Activated CD8-positive, alpha-beta memory T cell treated with anti-CD3 and anti-CD28 coated beads for 1 hour (primary cell): ENCODE data around the gene ZBTB18.
"Not testable (repeated sequence)": the region's sequence is repeated elsewhere in the genome, so short reads cannot be mapped to it uniquely, and the experiment has no call there.

Experiments
- DNase-seq, 2 donors: peaks; one replicate each; pipeline ENCODE4 v3.0.0-alpha.2; 2020; ENCODE audit warnings: low read depth in 1 of 2; ENCODE audit errors: extremely low read depth in 1 of 2

Gene ZBTB18

DNA sequence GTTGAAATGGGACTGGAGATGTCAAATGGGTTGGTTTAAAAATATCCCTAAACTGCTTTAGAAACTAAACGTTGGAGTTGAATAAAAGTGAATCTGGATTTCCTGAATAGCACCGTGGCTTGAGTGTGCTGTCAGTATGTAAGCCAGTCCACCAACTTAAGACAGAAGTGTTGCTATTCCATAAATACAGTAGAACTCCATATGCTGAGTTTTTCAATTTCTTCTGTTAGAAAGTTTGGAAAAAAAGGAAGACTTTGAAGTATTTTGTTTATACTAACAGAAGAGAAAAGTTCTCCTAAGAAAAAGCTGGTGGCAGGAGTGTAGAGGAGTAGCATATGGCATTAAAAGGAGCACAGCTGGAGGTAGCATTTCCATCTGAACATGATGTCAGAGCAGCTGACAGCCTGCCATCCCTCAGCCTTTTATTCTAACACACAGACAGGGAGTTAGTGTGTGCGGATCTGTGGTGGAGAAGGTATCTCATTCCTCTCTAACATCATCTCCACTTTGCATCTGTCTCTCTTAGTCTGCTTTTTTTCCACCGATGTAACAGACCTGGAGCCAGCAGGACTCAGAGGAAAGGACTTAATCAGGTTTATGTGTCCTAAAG, at the start of gene ZBTB18:
Gene ZBTB18 (plus strand): TSS at position 449 of the 610 bp plus-strand sequence. CDS start 149 bp downstream, at position 598.
- DNase-seq: no peak

GRCh38 chr1:244002721-244003120, 48.4 kb upstream of the ZBTB18 start:
- DNase-seq: no peak

DNA sequence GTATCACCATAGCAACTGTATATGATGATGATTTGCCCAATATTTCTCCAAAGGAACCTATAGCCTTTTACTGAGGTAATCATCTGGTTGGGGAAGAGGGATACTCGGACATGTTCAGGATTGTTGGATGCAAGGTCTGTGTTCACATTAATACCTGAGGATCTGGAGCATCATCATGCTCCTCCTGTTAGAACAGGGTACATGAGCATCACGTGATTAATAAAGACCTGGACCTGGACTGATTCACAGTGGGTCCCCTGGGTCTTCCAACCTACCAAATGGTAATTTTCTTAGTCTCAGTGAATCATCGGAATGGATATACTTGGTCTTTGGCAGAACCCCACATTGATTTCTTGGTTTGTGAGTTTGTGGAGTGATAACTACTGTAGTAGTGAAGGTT, 45.6 kb upstream of the ZBTB18 start:
- DNase-seq: no peak

- no peak for DNase-seq
Observed at GRCh38 chr1:244006381-244006901, 44.6 kb upstream of the ZBTB18 start.

DNA sequence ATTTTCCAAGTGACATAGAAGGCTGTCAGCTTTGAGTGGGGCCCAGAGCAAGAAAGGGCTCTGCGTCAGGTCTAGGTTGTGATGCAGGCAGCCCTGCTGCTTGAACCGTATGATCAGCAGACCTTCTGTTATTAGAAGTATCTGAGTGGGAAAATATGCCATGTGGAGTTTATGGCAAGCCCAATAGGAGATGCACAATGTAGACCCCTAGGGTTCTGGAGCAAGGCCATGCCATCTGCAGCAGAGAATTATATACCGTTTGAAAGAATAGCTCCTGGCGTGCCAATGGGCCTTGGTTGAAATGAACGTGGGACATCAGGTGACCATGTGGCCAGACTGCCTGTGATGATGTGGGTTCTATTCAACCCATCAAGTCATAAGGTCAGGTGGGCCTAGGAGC, 44.1 kb upstream of the ZBTB18 start:
- DNase-seq: no peak

DNA sequence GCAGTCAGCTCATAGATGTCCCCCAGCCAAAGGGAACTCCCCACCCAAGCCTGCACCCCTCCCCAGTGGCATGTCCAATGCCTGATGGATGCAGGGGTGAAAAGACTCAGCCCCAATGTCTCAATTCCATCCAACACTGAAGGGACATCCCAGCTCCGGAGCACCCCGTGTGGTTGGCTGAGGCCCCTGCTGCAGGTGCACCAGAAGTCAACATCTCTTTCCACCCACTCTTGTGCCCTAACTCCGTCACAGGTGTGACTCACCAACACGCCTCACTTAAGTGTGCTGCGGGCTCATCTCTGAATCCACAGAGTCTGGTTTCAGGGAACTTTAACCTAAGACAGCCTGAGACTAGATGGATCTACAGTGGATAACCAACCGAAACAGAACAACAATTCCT, 40.9 kb upstream of the ZBTB18 start:
- DNase-seq: peak in 1 of 2 donors; percentile 5

DNA sequence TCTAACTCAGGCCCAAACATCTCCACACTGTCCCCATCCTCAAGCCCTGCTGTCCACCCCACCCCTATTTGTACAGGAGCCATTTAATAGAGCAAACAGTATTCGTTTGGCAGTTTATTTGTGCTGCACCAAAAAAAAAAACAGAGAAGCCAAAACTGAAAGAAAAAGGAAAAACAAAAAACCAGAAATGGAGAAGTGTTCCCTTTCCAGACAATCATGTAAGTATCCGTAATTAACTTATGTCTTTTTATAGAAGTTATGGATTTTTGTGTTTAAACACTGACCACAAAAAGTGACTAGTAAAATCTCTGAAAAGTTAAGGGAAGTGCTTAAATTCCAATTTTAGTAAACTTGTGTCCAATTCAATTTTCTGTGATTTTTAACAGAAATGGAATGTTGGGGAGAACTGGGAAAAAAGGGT, 40.4 kb upstream of the ZBTB18 start:
- DNase-seq: no peak

DNA sequence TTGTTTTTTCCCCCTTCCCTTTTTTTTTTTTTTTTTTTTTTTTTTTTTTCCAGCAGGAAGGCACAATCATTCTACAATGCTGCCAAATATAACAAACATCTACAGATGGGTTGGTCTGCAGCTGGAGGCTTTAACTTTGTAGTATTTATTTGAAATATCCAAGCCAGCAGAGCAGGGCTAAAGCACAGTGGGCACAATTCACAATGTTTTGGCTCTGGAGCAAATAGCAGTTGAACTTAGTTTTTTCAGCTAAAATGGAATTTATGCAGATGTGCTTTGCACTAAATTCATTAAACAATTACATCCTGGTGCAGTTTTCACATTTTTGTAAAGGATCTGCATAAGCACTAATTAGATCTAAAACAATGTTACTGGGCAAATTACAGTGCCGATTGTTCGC, 39.8 kb upstream of the ZBTB18 start:
- DNase-seq: no peak

GRCh38 chr1:244011786-244012185, 39.3 kb upstream of the ZBTB18 start:
- no peak for DNase-seq

- no peak for DNase-seq
Observed at GRCh38 chr1:244012202-244012601, 38.9 kb upstream of the ZBTB18 start.

GRCh38 chr1:244013100-244013499, 38.0 kb upstream of the ZBTB18 start:
- DNase-seq: no peak

GRCh38 chr1:244014862-244015261, 36.2 kb upstream of the ZBTB18 start:
- DNase-seq: not testable (repeated sequence)

GRCh38 chr1:244019982-244020485, 31.0 kb upstream of the ZBTB18 start:
- DNase-seq: no peak

DNA sequence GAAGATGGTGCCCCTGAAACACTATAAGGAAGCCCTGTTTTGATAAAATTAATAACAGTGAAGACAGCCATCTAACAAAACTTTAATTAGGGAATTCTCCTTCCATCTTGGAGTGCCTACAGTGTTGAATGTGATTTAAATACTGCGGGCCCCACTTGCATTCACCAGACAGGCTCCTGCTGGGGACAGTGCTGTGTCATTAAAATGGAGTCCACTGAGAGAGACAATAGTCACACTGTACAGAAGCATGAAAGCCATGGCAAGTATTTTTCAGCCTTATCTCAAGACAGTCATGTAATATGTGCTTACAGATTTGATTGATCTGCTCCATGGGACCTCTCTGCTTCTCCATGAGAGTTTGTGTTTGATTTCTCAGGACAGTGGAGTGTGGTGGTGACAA, 29.7 kb upstream of the ZBTB18 start:
- DNase-seq: no peak

- DNase-seq: no peak
Observed at GRCh38 chr1:244022311-244022710, 28.8 kb upstream of the ZBTB18 start.

DNA sequence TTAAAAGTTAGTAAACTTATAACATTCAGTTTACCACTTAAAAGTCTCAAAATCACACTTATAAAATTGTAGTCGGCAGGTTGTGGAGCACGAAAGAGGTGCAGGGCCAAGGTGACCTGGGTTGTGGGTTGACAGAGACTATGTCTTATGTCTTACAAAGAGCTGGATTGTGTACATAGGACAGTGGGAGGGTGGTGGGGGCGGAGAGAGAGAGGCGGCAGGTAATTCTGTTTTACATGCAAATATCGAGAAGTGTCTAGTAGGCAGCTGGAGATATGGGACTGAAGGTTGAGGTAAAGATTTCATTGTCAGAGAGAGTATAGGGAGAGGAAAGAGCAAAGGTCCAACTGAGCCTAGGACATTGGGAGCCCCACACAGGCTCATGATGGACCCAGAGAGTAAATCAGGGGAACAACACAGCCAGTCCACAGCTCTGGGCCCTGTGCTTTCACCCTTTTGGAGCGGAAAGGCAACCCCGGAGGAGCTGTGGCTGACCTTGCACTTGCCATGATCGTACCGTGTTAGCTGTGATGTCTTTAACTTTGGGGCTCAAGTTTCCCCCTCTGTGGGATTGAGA, 28.1 kb upstream of the ZBTB18 start:
- no peak for DNase-seq

DNA sequence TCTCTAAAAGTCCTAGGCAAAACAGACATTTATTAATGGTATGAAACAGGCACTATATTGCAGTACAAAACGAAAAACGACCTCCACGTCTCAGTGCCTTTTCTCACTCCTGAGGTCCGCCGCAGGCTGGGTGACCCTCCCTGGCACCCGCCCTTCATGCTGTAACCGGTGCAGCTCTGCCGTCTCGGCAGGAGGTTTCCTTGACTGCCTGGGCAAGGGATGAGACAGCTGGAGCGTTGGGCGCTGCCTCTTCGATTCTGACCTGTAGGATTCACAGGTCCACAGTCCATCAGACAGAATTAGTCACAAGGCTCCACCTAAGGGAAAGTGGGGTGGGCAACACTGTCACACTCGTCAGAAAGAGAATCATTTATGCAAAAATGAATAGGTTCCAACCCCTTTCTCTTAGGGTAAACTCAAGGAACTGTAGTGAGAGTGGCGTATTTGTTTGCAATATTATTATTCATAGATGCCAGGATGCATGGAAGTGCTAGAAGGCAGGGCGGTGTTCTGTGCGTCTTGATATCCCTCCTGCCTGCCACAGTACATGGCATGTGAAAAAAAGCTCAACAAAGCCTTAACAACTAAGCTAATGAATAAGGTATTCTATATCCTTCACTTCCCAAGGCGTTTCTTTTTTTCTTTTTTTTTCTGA, 23.5 kb upstream of the ZBTB18 start:
- no peak for DNase-seq

- no peak for DNase-seq
Observed at GRCh38 chr1:244028701-244029100, 22.4 kb upstream of the ZBTB18 start.

GRCh38 chr1:244029124-244029523, 22.0 kb upstream of the ZBTB18 start:
- DNase-seq: no peak

- DNase-seq: no peak
Observed at GRCh38 chr1:244030481-244031040, 20.5 kb upstream of the ZBTB18 start.

DNA sequence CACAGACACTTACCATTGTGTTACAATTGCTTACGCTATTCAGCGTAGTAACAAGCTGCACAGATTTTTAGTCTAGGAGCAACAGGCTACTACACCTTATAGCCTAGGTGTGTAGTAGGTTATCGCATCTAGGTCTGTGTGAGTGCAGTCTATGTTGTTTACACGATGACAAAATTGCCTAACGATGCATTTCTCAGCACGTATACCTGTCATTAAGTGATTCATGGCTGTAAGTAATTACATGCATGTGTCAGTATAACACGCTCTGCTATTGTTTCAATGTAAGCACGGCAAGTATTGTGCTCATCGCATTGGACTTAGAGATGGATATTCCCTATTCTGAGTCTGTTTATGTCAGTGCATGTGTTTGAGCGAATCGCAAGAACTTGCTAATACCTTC, 15.7 kb upstream of the ZBTB18 start:
- no peak for DNase-seq

DNA sequence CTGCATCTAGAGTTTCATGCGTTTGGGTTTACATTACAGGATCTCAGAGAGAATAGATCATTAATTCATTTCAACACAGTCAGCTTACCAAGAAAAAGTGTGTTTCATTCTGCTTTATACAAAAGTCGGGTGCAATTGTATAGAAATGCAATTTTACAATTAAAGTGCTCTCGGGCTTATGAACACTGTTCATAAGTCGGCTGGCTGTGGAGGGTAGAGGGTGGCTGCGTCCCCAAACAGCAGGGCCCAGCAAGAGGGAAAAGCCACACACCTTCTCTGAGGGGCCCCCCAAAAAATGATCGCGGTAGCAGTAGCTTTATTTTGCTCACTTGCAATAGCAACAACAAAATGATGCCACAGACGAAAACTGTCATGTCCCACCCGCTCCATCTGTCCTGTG, 13.8 kb upstream of the ZBTB18 start:
- DNase-seq: no peak
